ENCODE data around the gene ADCY5.

ADCY5 gene

GRCh38 chr3:123384256-123384655 lies 64.6 kb downstream of the ADCY5 start:
- DNase-seq: no peak

- DNase-seq: peak; percentile 62
These were observed 65.5 kb downstream of the ADCY5 start for GRCh38 chr3:123383091-123384053.

- no peak for DNase-seq
These were observed 68.6 kb downstream of the ADCY5 start for GRCh38 chr3:123380261-123380660.

GRCh38 chr3:123379041-123379830 lies 69.7 kb downstream of the ADCY5 start:
- DNase-seq: no peak

DNA sequence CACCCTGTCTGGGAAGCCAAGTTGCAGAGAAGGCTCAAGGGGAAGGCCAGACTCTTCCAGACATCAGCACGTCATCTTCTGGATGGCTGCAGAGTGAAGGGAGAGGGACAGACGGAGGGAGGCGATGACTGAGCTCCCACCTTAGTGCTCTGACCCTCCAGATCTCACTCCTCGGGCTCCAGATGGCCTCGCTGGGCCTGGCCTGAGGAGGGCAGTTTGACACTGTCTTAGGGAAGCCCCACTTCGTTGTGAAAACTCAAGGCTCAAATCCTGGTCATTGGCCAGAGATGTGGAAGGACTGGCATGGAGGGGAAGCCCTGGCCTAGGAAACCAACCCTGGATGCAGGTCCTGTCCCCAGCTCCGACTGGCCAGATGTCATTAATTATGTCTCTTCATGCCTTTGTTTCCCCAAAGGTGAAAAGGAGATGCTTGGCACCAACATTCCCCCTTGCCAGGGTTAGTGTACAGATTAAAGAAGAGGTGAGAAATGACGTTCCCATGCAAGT lies 70.4 kb downstream of the ADCY5 start:
- DNase-seq: no peak

DNA sequence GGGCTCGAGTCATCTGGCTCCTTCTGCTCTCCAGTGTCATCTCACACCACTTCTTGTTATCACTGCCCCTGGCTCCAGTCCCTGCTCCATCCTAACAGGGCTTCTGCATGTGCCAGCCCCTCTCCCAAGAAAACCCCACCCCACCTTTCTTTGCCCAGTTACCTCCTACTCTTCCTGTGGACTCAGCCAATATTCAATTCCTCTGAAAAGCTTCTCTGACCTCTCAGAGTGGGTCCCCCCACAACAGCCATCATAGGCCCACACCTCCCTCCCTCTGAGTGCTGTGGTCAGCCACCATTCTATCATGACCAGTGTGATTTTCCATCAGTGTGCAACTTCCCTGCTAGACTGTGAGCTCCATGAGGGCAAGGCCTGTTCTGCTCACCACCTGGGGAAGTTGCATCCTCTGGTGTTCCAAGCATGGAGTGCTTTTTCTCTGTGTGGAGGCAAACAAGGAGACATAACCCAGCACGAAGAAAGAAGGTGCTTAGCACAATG lies 71.6 kb downstream of the ADCY5 start:
- DNase-seq: no peak

- no peak for DNase-seq
These were observed 72.2 kb downstream of the ADCY5 start for GRCh38 chr3:123376451-123377242.

GRCh38 chr3:123375014-123375940 lies 73.6 kb downstream of the ADCY5 start:
- DNase-seq: peak; percentile 95

GRCh38 chr3:123374016-123374415 lies 74.9 kb downstream of the ADCY5 start:
- peak; percentile 95 for DNase-seq

DNA sequence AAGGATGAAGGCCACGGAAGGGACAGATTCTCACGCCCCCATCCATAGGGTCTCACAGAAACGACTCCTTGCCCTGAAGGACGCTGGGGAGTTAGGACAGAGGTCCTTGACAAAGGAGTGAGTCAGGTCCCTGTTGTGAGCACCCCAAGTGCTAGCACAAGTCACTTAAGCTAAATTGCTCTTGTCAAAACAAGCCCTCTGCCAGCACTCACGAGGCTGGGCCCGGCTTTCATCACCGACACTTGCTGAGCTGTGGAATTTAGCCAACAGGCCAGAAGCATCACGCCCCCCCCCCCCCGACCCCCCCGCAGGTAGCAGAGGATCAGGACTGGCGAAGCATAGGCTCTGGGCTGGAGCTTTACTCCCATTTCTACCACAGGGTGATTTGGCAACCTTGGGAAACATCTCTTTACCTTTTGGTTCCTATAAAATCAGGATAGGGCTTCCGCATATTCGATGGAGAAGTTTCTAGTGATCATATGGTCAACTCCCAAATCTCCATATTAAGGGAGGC lies 75.4 kb downstream of the ADCY5 start:
- DNase-seq: peak; percentile 36

DNA sequence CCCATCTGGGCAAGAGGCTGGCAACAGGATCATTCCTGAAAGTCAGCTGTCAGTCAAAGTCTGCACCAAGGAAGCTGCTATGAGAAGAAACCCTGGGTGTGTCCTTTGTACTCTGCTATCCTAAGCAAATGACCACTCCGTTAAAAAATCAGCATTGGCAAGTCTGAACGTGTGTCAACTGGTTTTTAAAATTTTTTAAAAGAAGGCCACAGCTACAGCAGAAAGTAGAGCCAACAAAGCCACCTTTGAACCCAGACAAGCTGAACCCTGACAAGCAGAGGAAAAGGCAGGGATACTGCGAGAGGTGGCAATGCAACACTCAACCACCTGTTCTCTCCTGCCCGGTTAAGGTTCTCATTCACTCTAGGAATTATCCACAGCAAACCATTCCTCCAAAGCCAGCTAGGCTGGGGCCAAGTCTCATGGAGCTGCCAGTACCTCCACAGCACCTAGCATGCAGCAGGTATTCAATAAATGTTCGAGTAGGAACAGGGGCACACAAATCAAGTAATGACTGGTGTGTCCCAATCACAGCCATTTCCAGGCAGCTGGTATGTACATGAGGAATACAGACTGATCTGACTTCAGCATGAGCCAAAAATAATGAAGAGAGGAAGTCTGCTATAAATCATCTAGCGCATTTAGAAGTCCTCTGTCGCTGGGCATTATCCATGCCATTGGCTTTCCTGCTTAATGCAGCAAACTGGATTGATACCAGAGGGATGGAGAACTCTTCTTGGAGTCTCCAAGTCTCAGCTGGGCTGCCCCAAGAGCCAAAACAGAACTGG lies 76.0 kb downstream of the ADCY5 start:
- no peak for DNase-seq

GRCh38 chr3:123371859-123372685 lies 76.8 kb downstream of the ADCY5 start:
- DNase-seq: peak; percentile 62

DNA sequence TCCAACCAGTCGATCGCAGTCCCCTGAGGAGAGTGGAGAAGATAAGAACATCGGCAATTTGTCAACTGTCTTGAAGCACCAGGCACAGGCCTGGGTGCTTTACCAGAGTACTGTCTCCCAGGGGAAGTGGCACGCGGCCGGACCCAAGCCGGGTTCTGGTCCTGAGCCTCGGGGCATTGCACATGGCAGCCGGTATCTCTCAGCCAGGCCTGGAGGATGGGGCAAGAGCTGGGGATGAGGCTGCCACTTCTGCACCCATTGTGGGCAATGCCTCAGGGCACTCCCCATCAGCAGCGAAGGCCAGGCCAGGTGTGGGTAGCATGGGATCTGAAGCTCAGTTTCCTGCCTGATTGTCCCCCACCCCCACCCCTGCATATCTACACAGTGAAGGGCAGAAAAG lies 77.5 kb downstream of the ADCY5 start:
- no peak for DNase-seq

DNA sequence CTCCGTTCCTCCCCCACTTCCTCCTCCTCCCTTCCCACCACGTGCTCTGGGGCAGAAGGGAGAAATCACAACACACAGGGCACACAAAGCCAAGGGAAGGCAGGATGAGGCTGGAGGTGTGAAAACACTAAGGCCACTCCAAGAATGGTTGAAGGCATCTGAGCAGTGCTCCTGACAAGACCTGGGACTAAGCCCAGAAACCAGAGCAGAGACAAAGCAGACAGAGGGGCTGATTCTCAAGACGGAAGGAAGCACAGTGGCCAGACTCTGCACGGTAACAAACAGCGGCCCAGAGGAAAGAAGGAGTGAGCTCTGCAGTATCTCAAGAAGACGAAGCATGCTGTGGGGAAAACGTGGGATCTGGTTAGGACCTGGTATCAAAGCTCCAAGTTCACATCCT lies 78.1 kb downstream of the ADCY5 start:
- no peak for DNase-seq

DNA sequence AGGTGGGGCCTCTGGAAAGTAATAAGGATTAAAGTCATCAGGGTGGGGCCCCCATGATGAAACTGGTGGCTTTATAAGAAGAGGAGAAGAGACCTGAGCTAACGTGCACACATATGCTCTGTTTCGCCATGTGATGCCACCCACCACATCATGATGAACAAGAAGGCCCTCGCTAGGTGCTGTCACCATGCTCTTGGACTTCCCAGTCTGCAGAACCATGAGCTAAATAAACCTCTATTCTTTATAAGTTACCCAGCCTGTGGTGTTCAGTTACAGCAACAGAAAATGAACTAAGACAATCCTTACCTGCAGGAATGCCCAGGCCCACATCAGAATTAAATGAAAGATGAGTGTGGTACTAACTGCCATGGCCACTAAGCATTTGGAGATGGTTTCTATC lies 79.8 kb downstream of the ADCY5 start:
- DNase-seq: no peak

DNA sequence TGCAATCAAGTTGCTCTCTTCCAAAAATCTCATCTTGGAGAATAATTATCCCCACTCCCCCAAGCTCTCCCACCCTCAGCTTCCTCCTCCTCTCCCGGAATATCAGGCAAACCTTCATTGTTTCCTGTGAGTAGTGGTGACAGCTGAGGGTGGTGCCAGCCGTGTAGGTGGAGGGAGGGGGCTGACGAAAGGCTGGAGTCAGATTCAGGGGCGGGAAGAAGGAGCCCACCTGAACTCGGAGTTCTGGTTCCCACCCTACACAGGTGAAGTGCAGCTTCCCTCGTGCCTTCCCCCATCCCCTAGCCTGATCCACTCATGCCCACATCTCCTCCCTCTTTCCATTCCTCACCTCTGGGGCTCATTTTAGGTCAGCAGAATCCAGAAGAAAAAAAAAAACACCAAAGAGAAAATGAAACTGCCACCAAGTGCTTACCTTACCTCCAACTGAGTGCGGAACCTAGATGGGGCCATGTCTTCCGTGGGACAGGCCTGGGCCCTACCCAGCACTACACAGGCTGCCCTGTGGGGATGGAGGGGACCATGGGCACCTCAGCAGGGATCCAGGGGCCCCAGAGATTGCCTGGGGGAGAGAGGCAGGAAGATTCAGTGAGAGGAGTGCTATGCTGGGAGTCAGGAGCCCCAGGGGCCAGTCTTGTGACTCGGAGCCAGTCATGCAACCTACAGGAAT lies 81.3 kb downstream of the ADCY5 start:
- DNase-seq: no peak

- peak; percentile 30 for DNase-seq
These were observed 83.3 kb downstream of the ADCY5 start for GRCh38 chr3:123365450-123366143.

DNA sequence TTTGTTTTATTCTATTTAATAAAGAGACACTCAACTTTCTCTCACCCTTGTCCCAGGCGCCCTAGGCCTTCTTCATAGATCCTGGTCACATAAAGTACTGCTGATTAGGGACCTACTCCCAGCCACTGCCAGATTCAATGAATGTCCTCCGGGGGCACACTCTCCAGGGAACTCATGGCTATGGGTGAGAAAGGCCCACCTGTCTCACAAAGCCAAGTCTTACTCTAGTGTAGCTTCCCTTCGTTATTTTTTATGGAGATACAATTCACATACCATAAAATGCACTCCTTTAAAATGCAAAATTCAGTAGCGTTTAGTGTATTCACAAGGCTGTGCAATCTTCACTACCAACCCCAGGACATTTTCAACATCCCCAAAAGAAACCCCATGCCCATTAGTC lies 87.8 kb downstream of the ADCY5 start:
- DNase-seq: no peak
